Germinal center (tissue), 1 donor: ENCODE results near the gene FN3K.

Experiments used
- DNase-seq: peaks from one replicate; pipeline ENCODE4 v3.0.0; 2012; ENCODE audit warnings: mixed read lengths, low spot score

FN3K gene

DNA sequence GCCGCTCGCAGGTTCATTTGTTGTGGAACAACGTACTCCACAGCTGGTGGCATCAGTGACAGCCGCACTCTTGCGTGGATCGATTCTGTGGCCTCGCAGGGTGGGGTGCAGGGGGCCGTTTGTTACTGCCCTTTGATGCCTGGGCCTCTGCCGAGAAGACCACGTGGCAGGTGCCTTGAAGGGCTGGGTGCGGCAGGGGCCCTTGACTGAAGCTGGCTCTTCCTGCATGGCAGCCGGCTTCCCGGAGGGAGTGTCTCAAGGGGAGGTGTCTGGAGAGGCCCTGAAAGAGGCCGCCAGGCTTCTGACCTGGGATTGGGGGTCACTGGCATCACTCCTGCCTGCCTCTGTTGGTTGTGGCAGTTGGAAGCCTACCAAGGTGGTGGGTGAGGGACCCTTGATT, 60.2 kb downstream of the FN3K start:
- no peak for DNase-seq

GRCh38 chr17:82797061-82797460, 61.6 kb downstream of the FN3K start:
- DNase-seq, result no peak

- no peak for DNase-seq
Observed at GRCh38 chr17:82798752-82799151, 63.3 kb downstream of the FN3K start.

GRCh38 chr17:82799591-82799990, 64.2 kb downstream of the FN3K start:
- no peak for DNase-seq
